ENCODE measurements around the gene PSENEN. TPM values are rescaled to one million over a fixed set of nuclear protein-coding genes. Genes with fewer than 3 reads are reported as not detected.
A peak's percentile ranks its signal among the peaks of the same experiment; 100 is the strongest.
"Not testable (repeated sequence)": the region's sequence is repeated elsewhere in the genome, so short reads cannot be mapped to it uniquely, and the experiment has no call there.

PSENEN gene
- total RNA-seq, 1 experiment from 2014 or later = 186 TPM

- in situ Hi-C loops (cut with HindIII; ENCODE audit: low pct_unique_long_range_greater_than_20kb, low sequenced_read_pairs) = no loop called here
- DNase-seq (ENCODE audit: low read depth) = peak; percentile 94
Measured at GRCh38 chr19:35716801-35717664, 28.4 kb upstream of the PSENEN start.

- DNase-seq (ENCODE audit: low read depth) = peak; percentile 99
- in situ Hi-C loops (cut with HindIII; ENCODE audit: low pct_unique_long_range_greater_than_20kb, low sequenced_read_pairs) = no loop called here
Measured at GRCh38 chr19:35717665-35718344, 27.6 kb upstream of the PSENEN start, which contains the start of gene KMT2B. TSS of gene KMT2B (plus strand) at chr19:35718003. CDS start at chr19:35718019, 16 bp downstream.

GRCh38 chr19:35718345-35719041 is 27.0 kb upstream of the PSENEN start:
- in situ Hi-C loops (cut with HindIII; ENCODE audit: low pct_unique_long_range_greater_than_20kb, low sequenced_read_pairs) = no loop called here
- DNase-seq (ENCODE audit: low read depth) = peak; percentile 28

GRCh38 chr19:35719402-35720162 is 25.9 kb upstream of the PSENEN start:
- DNase-seq (ENCODE audit: low read depth) = no peak
- in situ Hi-C loops (cut with HindIII; ENCODE audit: low pct_unique_long_range_greater_than_20kb, low sequenced_read_pairs) = no loop called here

GRCh38 chr19:35720163-35720524 is 25.3 kb upstream of the PSENEN start:
- in situ Hi-C loops (cut with HindIII; ENCODE audit: low pct_unique_long_range_greater_than_20kb, low sequenced_read_pairs) = no loop called here
- DNase-seq (ENCODE audit: low read depth) = no peak

- in situ Hi-C loops (cut with HindIII; ENCODE audit: low pct_unique_long_range_greater_than_20kb, low sequenced_read_pairs) = no loop called here
- DNase-seq (ENCODE audit: low read depth) = no peak
Measured at GRCh38 chr19:35720648-35721047, 24.8 kb upstream of the PSENEN start.

GRCh38 chr19:35721374-35721773 is 24.1 kb upstream of the PSENEN start:
- in situ Hi-C loops (cut with HindIII; ENCODE audit: low pct_unique_long_range_greater_than_20kb, low sequenced_read_pairs) = no loop called here
- DNase-seq (ENCODE audit: low read depth) = no peak

GRCh38 chr19:35722461-35722860 is 23.0 kb upstream of the PSENEN start:
- in situ Hi-C loops (cut with HindIII; ENCODE audit: low pct_unique_long_range_greater_than_20kb, low sequenced_read_pairs) = no loop called here
- no peak for DNase-seq (ENCODE audit: low read depth)

GRCh38 chr19:35722897-35723296 is 22.6 kb upstream of the PSENEN start:
- in situ Hi-C loops (cut with HindIII; ENCODE audit: low pct_unique_long_range_greater_than_20kb, low sequenced_read_pairs) = no loop called here
- DNase-seq (ENCODE audit: low read depth) = no peak

- in situ Hi-C loops (cut with HindIII; ENCODE audit: low pct_unique_long_range_greater_than_20kb, low sequenced_read_pairs) = no loop called here
- DNase-seq (ENCODE audit: low read depth) = no peak
Measured at GRCh38 chr19:35723671-35724070, 21.8 kb upstream of the PSENEN start.

- in situ Hi-C loops (cut with HindIII; ENCODE audit: low pct_unique_long_range_greater_than_20kb, low sequenced_read_pairs); DNase-seq (ENCODE audit: low read depth): not testable (repeated sequence)
Measured at GRCh38 chr19:35724132-35724531, 21.3 kb upstream of the PSENEN start.

- DNase-seq (ENCODE audit: low read depth) = no peak
- in situ Hi-C loops (cut with HindIII; ENCODE audit: low pct_unique_long_range_greater_than_20kb, low sequenced_read_pairs) = no loop called here
Measured at GRCh38 chr19:35724560-35724959, 20.9 kb upstream of the PSENEN start.

GRCh38 chr19:35725216-35725861 is 20.1 kb upstream of the PSENEN start:
- in situ Hi-C loops (cut with HindIII; ENCODE audit: low pct_unique_long_range_greater_than_20kb, low sequenced_read_pairs) = no loop called here
- DNase-seq (ENCODE audit: low read depth) = no peak

- DNase-seq (ENCODE audit: low read depth) = no peak
- in situ Hi-C loops (cut with HindIII; ENCODE audit: low pct_unique_long_range_greater_than_20kb, low sequenced_read_pairs) = no loop called here
Measured at GRCh38 chr19:35727053-35727955, 18.1 kb upstream of the PSENEN start.

- DNase-seq (ENCODE audit: low read depth) = no peak
- in situ Hi-C loops (cut with HindIII; ENCODE audit: low pct_unique_long_range_greater_than_20kb, low sequenced_read_pairs) = no loop called here
Measured at GRCh38 chr19:35727956-35728706, 17.3 kb upstream of the PSENEN start.

GRCh38 chr19:35729021-35729420 is 16.4 kb upstream of the PSENEN start:
- no peak for DNase-seq (ENCODE audit: low read depth)
- in situ Hi-C loops (cut with HindIII; ENCODE audit: low pct_unique_long_range_greater_than_20kb, low sequenced_read_pairs) = no loop called here

Measured in Caki2 (cell line).